GM21737 (cell line): ENCODE measurements around the gene HMGCL.
"Not testable (repeated sequence)": the region's sequence is repeated elsewhere in the genome, so short reads cannot be mapped to it uniquely, and the experiment has no call there.

ENCODE experiments used
- ATAC-seq: cut with Tn5 transposase; IDR thresholded peaks from one replicate; pipeline ENCODE4 v1.9.1; 2021; ENCODE audit warnings: mild to moderate bottlenecking, moderate library complexity; ENCODE audit not compliant: unreplicated experiment

HMGCL gene

DNA sequence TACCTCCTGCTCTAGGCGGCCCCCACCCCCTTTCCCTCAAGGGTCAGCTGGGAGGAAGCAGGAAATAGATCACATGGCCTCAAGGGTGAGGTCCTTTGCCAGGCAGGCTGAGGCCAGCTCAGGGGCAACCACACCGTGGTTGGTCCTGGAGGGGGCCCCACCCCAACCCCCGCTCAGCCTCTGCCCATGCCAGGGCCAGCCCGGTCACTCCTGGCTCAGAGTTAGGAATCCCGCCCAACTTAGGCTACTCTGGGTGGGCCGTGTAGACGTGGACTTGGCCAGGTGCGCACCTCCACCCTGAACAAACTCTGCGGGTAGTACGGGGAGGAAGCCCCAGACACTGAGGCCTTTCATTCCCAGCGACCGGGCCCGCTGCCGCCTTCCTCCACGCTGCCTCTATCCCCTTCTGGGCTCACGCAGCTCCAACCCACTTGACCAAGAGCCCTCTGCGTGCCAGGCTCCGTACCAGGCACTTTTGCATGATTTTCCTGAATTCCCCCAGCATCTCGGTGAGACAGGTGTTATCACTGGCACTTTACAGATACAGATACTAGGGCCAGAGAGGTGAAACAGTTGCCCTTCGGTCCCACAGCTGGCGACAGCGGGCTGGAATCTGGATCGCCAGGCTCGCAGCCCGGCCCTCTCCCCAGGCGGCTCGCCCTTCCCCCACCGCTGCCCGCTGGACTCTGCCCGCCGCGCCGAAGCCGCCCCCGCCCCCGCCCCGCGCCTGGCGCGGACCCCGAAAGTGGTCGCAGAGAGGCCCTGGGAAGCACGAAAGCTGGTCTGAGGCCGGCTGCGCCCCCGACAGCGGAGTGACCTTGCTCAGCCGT, 25.4 kb downstream of the HMGCL start:
- peak; percentile 3 for ATAC-seq

DNA sequence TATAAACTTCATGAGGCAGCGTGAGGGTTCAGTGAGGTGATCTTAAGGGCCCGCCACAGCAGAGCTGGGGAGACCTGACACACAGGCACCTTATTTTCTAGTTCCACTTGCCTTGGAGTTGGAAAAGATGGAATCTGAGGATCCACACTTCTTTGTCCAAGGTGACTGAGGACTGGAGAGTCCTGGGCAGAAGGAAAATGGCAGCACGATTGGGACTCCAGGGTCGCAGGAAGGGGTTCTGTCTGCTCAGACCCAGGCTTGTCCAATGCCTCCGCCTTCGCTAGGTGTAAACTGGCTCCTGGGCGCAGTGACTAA, 26.0 kb downstream of the HMGCL start:
- ATAC-seq, result no peak

DNA sequence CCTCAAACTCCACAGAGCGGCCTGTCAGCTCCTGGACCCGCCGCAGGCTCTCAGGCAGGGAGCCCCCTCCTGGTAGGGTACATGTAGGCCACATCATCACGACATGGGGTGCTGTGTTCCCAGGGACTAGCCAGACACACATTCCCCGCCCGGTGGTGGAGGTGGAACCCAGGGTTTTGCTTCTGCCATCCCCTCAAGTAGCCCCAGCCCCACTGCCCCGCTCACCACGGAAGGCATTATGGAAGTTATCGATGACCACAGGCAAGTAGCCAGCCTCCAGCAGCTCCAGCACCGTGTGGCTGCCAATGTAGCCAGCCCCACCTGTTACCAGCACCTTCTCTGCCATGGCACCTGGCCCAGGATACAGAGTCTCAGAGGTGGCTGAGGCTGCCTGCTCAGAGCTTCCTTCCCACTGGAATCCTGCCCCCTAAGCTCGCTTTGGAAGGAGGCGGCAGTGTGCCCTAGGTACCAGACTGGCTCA, 26.5 kb downstream of the HMGCL start:
- no peak for ATAC-seq

DNA sequence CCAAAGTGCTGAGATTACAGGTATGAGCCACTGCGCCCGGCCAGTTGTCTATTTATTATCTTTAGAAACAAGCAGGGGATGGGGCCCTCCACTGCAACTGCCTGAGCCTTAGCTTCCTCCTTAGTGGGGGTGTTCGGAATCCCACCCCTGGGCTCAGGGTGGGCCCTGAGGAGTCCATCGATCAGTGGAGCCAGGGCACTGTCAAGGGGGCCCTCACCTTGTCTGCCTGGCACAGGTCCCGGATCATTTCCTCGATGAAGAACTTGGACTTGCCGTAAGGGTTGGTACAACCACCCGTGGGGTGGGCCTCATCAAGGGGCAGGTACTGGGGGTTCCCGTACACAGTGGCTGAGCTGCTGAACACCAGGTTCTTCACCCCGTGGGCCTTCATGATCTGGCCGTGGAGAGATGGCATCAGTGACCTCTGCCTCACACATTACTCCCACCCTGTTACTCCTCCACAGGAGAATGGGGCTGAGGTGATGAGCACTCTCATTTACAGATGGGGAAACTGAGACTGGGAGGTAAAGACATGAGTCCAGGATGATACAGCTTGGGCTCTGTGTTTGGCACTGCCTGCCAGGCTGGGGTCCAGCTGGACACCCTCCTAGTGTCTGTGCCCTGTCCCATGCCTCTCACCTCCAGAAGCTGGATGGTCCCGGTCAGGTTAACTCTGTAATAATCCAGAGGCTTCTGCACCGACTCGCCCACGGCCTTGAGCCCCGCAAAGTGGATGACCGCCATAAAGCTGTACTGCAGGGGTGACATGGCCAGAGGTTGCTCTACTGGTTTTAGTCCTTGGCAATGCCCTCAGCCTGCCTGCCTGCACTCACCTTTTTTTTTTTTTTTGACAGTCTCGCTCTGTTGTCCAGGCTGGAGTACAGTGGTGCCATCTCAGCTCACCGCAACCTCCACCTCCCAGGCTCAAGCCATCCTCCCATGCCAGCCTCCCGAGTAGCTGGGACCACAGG, 27.5 kb downstream of the HMGCL start:
- no peak for ATAC-seq

DNA sequence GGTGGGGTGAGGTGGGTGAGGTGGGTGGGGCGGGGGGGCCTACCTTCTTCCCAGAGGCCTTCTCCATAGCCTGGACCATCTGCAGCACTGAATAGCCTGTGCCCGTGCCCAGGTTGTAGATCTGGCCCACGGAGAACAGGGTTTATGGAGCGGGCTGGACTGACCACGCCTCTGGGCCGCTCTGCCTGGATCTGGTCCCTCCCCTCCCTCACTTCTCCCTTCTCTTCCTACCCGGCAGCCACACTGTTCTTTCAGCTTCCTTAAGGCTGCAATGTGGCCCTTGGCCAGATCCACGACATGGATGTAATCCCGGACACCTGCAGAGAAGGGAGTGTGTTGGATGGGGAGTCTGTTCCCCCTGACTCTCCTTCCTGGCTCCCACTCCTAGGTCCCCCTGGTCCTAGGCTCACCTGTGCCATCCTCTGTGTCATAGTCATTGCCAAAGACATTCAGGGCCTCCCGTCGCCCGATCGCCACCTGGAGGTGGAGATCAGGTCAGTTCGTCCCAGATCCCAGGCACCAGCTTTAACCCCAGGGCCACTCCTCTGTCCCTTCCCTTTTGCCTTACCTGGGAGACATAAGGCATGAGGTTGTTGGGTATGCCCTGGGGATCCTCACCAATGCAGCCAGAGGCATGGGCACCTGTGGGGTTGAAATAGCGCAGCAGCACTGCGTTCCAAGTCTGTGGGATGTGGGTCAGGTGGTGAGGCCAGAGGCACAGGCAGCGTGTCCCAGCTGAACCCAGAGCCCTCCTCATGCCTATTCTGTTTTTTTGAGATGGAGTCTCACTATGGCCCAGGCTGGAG, 28.6 kb downstream of the HMGCL start:
- no peak for ATAC-seq

DNA sequence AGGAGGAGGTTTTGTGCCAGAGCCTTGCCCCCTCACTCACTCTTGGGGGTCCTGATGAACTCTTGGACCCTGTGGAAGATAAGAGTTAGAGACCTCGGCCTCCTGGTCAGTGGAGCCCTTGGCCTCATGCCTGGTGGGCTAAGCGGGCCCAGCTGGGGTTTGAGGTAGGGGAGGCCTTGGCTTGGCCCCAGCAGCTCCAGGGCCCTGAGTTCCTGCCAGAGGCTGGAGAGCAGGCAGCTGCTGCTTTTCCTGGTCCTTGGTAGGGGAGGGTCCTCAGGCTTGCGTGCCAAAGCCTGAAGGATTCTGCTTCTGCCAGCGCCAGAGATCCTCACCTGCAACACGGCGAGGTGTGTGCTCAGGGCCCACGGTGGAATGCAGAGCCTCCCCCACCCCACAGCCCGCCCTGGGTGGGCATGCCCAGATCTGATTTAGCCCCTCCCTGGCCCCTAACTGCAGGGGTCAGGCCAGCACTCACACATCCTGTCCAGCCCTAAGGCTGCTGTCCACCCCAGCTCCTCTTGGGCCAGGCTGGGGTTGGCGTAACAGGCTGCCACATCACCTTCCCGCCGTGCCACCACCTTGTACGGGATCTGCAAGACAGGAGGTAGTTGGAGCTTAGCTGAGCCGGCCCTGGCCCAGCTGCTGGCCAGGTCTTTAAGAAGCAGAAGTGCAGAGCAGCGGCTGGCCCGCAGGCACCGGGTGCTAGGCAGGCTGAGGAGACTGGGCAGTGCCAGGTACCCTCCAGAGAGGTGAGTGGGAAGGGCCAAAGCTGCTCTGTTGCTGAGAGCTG, 29.4 kb downstream of the HMGCL start:
- ATAC-seq, result no peak

DNA sequence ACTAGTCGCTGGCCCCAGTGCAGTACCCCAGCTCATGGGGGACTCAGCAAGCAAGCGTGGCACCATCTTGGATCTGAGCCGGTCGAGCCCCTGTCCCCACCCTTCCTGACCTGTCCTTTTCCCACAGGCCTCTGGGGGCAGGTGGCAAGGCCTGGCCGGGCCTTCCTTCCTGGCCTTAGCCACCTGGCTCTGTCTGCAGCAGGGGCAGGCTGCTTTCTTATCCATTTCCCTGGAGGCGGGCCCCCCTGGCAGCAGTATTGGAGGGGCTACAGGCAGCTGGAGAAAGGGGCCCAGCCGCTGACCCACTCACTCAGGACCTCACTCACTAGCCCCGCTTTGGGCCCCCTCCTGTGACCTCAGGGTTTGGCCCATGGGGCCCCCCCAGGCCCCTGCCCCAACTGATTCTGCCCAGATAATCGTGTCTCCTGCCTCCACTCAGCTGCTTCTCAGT, 30.5 kb downstream of the HMGCL start:
- ATAC-seq, result not testable (repeated sequence)

DNA sequence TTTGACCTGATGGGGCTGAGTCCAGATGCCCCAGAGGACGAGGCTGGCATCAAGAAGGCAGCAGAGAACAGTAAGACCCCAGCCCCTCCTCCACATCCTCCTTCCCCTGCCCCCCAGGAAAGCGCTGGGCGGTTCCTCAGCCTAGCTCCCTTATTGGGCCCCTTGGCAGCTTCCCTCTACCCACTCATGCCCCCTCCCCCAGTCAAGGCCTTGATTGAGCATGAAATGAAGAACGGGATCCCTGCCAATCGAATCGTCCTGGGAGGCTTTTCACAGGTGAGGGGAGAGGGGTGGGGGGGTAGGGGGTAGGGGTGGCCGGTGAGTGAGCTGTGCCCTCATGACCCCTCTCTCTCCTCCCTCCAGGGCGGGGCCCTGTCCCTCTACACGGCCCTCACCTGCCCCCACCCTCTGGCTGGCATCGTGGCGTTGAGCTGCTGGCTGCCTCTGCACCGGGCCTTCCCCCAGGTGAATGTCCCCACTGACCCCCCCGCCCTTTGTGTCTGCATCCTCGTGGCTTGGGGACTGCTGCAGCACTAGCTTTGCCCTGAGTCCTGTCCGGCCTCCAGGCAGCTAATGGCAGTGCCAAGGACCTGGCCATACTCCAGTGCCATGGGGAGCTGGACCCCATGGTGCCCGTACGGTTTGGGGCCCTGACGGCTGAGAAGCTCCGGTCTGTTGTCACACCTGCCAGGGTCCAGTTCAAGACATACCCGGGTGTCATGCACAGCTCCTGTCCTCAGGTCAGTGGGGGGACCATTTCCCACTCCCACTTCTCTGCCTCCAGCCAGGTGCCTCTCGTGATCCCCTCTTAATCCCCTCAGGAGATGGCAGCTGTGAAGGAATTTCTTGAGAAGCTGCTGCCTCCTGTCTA, 31.1 kb downstream of the HMGCL start:
- ATAC-seq, result no peak

DNA sequence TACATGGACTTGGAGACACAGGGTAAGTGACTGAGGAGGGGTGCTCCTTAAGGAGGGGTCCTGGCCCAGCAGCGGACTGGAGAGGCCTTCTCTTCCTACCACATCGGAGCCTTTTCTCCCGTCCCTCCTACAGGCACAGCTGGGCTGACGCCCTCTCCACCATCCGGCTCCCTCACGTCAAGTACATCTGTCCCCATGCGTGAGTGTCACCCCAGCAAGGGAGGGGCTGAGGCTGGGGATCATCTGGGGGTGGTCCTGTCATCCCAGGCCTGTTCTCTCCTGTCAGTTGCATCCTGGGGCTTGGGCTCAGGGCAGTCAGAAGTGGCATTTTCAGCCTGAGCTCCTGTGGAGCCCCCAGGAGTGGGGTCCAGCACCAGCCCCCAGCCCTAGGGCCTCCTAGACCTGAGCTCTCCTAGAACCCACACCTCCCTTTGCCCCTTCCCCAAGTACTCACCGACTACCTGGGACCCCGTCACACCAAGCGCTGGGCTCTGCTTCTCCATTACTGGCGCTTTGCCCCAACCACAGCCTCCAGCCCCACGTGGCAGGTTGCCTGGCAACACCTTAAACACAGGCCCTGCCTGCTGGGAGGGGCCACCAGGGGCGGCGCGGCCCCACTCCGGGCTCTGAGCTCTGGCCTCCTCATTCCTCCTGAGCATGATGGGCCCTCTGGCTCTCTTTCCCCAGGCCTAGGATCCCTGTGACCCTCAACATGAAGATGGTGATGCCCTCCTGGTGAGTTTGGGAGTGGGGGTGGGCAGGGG, 32.0 kb downstream of the HMGCL start:
- ATAC-seq, result no peak

DNA sequence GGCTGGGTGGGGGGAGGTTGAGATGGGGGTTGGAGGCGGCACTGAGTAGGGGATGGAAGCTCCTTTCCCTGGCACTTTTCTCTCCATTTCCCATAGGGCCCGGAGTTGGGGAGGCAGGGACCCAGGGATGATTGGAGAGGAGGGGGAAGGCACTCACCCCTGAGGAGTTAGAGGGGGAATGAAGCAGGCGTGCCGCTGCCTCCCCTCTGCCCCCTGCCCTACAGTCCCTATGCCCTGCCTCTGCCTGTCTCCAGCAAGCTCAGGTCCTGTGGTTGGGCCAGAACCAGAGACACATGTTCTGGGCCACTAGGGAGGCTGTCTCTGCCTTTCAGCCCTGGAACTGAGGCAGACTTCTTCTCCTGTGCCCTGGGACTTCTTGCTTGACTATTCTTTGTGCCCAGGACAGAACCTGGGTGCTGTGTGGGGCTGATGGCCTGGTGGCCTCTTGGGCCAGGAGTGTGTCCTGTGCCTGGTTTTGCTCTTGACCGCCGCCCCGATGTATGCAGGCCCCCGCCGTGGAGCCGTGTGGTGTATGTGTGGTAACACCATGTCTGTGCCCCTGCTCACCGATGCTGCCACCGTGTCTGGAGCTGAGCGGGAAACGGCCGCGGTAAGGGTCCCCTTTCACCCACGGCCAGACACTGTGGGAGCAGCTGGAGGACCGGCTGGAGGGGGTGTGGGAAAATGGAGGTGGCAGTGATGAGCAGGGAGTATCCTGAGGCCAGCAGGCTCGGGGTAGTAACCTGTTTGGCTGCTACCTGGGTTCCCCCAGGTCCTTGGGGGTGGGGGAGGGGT, 32.9 kb downstream of the HMGCL start:
- ATAC-seq, result no peak

DNA sequence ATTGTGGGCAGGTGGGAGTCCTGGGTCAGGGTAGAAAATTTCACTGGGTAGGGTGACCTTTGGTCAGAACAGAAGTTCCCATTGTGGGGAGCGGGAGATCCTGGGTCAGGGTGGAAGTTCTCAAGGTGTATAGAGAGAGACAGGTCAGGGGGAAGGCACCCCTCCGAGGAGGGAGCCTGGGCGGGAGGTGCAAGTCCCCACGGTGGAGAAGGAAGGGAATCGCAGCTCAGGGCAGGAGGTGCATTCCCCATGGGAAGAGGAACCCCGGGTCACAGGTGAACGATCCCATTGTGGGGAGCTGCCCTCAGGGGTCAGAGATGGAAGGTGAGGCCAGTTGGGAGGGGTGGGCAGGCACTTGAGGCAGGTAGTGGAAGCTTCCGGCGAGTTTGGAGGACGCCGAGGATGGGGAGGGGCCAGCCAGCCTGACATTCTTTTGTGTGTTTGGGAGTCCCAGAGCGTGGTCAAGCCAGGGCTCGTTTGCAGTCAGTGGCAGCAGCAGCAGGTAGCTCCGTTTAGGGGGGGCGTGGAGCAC, 33.6 kb downstream of the HMGCL start:
- no peak for ATAC-seq

DNA sequence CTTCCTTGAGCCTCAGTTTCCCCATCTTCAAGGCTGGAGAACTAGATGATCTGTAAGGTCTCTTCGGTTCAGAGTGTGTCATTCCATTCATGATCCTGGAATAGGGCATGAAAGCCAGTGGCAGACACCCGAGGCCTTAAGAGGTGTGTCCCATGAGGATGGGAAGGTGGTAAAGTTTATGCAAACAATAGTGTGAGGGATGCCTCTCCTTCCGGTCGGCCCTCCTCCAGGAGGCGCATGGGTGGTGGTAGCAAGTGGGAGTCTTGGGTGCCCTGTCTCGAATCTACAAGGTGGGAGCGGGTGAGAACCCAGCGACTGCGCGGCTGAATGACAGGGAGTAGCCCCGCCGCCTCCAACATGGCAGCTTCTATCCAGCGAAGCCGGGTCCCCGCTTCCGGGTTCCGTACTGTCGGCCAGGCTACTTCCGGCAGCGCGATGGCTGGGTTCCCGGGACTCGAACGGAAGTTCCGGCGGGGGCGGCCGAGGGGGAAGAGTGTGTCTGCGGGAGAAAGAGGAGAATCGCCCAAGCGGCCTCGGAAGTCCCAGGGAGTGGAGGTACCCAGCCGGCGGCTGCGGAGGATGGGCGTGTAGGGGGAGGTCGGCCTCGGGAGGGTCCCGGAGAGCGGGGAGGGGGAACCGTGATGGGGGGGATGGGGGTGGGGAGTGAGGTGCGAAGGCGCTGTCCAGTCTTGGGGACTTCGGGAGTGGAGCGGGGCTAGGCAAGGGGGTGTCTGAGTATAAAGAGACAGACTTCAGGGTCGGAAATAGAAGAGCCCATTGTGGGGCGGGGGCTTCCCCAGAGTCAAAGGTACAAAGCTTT, 34.3 kb downstream of the HMGCL start, which contains the start of gene LYPLA2:
Gene LYPLA2 (plus strand): TSS at position 450 of the 820 bp plus-strand sequence. CDS start 1,538 bp downstream, outside the sequence.
- ATAC-seq, result no peak

DNA sequence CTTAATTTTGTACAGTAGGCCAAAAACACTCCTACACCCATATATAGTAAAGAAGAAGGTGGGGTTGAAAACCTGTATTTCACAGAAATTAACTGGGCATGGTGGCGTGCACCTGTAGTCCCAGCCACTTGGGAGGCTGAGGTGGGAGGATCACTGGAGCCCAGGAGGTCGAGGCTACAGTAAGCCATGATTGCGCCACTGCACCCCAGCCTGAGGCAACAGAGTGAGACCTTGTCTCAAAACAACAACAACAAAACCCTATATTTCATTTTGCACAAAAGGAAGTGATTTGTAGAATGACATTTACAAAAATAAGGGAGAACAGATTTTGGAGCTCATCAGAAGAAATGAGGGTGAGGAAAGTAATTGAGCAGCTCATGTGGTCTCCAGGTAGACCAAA, 36.5 kb downstream of the HMGCL start:
- no peak for ATAC-seq

DNA sequence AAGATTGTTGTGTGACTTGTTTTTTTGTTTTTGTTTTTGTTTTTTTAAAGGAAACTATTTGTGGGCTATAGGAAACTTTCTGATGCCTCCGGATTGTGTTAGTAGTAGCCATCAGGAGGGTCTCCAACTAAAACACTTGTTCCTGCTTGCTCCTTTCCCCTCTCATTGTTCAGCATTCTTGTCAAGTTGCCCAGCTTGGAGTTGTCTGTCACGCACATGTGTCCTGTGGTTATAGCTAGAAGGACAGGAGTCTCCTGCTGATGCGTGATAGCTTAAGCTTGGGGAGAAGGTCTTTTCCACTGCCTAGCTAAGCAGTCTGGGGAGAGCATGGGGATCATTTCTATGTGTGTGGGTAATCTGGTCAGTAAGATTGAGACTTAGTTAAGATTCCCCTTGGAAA, 37.5 kb downstream of the HMGCL start:
- ATAC-seq, result no peak

DNA sequence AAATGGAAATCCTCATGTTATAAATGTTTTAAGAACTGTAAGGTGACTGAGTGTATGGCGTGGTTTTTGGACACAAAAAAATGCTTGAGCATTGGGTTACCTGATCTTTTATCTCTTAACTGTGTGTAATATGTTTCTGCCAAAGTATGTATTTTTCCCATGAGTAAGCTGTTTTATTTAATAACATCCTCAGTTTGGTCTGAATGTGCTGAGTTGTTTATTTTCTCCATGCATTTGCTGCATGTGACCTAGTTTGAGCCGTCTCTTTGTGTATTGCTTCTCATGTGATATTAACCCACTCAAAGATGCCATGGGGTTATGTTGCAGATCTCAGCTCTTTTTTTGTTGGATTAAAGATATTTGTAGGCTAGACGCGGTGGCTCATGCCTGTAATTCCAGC, 40.4 kb downstream of the HMGCL start:
- no peak for ATAC-seq

DNA sequence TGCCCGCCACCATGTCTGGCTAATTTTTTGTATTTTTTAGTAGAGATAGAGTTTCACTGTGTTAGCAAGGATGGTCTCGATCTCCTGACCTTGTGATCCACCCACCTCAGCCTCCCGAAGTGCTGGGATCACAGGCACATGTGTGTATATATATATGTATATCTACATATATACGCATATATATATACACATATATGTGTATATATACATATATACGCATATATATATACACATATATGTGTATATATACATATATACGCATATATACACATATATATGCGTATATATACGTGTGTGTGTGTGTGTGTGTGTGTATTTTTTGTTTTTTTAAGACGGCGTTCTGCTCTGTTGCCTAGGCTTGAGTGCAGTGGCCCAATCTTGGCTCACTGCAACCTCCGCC, 42.1 kb downstream of the HMGCL start:
- not testable (repeated sequence) for ATAC-seq
